HL-60/S4 treated with retinoic acid at 250 ng/mL for 4 days and 3 days (cell line): ENCODE results near the gene ANKRD12.

ENCODE experiments used
- in situ Hi-C: fragments of 300-500 bp; cut with MboI; formaldehyde crosslinking; loops from 2 replicates; pipeline ENCODE4 v1.7.0; 2022; ENCODE audit warnings: low sequenced_read_pairs

The ANKRD12 gene

GRCh38 chr18:9334973-9335696, 198.6 kb downstream of the ANKRD12 start:
- in situ Hi-C loops, result no loop called here
